Activated naive CD4-positive, alpha-beta T cell treated with anti-CD3 and anti-CD28 coated beads, Interleukin-2, amount 50 U/mL, for 16 hours (primary cell): ENCODE measurements around the gene PASK.
A peak's percentile ranks its signal among the peaks of the same experiment; 100 is the strongest.
"Not testable (repeated sequence)": the region's sequence is repeated elsewhere in the genome, so short reads cannot be mapped to it uniquely, and the experiment has no call there.

Experiments
- DNase-seq: peaks from one replicate; pipeline ENCODE4 v3.0.0-alpha.2; 2020

Gene PASK

DNA sequence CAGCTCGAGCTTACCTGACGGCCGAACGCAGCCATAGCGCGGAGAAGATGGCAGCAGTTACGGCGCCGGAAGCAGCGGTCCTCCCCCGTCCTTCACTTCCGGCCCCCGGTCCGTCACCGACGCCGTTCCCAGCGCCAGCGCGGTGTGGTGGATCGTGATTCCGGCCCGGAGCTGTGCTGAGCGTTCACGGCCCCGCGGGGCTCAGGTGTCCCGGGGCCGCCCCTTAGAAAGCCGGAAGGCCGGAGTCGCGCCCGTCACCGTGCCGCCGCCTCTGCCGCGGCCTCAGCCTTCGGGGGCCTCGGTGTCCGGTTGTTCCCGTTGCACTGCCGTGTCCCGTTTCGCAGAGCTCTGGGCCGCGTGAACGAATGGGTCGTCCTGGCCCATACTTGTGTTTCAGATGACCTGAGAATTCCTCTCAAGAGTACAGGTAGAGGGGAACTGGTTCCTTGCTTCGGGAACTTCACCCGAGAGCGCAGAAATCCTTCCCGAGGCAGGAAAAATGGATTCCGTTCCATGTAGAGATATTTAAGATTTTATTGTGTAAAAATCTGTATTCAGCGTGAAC is 47.0 kb downstream of the PASK start, which contains the start of gene MTERF4:
MTERF4 (minus strand) TSS at position 49 of the 565 bp plus-strand sequence; CDS start at position 35, 14 bp downstream.
- DNase-seq = peak; percentile 88

DNA sequence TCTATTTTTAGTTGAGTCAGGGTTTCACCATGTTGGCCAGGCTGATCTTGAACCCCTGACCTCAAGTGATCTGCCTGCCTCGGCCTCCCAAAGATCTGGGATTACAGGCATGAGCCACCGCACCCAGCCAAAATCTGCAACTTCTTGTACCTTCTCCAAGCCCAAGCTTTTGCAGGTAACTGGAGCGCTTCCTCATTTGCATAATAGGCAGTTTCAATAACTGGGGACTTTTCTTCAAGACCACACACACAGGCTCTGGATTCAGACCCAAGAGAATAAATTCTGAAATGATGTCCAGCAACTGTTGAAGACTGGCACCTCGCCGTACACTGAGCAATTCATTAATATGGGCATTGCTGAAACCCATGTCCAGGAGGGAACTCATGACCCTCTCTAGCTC is 50.0 kb downstream of the PASK start:
- DNase-seq = no peak

DNA sequence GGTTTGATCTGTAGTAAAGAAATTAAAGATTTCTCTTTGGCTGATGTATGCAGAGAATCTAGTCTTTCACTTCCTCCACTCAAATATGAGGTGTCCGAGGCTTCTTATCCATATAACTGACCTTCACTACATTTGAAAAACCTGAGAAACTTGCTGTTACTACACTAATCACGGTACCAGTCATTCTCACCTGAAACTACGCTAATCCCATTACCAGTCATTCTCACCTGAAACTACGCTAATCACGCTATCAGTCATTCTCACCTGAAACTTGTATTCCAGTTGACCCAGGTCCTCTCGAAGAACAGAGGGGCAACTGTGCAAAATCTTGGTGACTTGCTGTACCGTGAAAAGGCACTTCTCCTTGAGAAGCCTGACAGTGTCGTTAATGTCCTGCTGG is 52.3 kb downstream of the PASK start:
- DNase-seq = no peak

DNA sequence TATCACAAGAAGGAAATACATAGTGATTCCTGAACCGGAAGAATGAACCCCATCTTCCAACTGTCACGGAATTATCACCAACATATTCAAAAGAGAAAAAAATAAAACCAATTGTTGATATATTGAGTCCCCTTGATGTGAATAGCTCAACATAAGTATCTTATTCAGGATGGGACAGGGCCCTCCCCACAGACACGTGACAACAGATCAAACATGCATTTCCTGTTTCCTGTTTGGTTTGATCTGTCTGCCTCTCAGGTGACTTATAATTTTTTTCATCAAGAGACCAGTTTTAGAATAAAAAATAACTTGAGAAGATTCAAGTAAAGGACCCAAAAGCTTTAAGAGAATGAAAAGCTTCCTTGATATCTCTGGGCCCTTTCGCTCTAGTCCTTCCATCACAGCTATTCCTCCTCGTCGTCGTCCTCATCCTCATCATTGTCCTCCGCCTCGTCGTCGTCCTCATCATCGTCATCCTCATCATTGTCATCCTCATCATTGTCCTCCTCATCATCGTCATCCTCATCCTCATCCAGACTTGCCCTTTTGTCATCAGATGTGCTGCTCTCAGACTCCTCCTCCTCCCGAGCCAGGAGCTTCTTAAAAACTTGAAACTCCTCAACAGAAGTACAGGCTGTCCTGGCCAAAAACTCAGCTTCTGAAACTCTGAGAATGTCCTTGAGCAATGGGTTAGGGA is 53.5 kb downstream of the PASK start:
- no peak for DNase-seq

DNA sequence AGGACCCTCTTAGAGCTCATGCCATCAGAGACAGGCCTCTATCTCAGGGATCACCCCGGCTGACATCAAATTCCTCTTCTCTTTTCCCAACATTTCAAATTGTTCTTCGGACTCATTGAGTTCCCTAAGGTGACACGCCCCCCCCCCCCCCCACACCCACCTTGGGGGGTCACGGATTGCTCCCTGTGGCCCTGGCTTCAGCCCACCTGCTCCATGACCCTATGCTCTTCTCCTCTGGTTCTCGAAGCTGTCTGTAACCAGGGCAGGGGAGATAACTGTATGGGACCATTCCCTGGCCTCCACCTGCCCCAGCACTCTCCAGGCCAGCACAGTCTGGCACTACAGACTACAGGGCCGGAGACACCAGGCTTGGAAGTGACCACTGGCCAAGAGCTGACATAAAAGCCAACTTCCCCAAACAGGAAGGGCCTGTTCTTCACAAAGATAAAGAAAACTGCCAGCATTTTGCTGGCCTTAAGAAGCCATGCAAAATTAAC is 54.3 kb downstream of the PASK start:
- DNase-seq = no peak

DNA sequence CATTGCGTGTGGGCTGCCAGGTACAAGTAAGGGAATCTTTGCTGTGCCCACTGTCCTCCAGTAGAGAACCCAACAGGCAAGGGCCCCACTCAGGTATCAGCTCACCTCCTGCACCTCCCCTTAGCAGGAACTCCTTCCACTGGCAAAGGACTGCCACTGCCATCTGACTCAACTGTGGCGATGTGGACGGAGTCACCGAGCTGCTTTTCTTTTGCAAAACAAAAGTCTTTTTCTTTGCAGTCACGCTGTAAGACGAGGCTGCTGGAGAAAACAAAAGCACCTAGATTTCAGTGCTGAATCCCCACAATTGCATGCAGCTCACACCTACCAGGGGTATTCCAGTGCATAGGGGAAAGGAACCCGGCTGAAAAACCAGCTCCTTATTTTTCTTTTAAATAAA is 55.1 kb downstream of the PASK start:
- no peak for DNase-seq

DNA sequence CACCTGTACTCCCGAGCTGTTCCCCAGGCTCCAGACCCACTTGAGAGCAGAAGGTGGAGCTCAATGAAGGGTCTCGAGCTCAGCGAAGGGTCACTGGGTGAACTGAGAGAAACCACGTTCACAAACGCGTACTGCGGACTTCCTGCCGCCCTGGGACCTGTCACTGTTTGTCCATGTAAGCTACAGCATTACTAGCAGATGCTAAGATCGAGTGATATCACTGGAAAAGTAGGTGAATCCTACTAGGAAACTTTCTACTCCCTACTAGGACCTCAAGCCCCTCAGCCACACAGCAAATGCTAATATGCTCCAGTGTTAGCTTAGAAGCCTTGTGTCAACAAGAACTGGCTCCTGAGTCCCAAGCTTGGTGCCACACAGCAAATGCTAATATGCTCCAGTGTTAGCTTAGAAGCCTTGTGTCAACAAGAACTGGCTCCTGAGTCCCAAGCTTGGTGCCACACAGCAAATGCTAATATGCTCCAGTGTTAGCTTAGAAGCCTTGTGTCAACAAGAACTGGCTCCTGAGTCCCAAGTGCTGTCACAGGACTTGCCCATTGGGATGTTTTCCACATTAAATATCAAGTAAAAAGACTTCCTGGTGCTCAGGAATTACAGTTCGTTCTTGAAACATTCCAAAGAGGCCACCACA is 56.0 kb downstream of the PASK start:
- not testable (repeated sequence) for DNase-seq

DNA sequence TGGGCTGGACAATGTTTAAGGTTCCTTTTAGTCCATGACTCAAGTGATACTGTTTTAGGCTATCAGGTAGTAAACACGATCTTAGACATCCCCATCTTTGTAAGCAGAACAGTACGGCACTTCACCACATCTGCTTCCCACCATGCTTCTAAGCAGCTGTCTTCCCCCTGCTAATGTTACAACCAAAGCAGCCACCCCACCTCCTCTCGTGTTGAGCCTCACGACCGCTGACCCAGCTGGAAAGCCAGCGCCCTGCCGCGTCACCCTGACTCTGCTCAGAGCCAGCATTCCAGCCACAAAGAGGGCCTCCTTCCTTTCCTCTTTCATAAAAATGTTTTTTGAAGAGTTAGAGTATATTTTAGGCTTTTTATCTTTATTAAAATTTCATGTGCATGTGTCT is 56.6 kb downstream of the PASK start:
- DNase-seq = no peak

DNA sequence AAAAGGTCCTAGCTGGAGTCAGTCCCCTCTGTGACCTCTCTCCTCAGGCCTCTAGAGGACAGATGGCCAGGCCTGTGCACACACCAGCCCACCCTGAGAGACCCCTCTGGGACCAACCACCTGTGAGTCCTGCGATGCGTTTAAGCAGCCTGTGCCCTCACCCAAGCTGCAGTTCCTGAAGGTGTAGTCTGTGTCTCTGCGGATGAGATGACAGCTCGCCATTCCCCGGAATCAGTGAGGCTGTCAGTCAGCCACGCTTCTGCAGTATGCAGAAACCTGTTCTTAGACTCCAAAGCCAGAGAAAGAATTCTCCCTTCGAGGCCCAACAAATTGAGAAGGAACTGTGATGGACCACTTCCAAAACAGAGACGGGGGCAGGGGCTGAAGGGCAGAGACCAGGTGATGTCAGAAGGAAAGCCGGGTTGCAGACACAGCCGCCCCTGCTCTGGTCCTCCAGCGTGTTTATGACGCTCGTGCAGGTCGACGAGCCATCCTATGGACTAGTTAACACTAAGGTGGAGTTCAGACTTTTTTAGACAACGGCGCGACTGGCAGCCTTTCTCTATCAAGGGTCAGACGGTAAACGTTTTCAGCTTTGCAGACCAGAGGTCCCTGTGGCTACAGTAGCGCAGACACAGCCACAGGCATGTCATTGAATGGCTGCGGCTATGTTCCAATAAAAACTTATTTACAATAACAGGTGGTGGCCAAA is 57.4 kb downstream of the PASK start:
- DNase-seq = no peak

DNA sequence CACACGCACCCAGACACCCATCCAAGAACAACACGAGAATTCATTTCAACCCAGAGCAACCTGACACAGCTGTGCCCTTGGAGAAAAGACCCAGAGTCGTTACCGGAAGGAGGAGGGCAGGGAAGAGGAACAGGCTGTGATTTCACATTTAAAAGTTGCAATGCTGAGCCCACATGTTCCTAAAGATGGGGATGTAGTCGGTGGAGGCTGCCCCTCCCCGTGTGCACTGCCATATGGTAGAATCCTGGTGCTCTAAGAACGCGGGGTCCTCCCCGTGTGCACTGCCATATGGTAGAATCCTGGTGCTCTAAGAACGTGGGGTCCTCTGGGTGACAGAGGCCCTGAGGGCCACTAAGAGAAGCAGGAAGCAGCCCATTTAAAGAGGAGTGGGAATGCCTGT is 58.1 kb downstream of the PASK start:
- no peak for DNase-seq

DNA sequence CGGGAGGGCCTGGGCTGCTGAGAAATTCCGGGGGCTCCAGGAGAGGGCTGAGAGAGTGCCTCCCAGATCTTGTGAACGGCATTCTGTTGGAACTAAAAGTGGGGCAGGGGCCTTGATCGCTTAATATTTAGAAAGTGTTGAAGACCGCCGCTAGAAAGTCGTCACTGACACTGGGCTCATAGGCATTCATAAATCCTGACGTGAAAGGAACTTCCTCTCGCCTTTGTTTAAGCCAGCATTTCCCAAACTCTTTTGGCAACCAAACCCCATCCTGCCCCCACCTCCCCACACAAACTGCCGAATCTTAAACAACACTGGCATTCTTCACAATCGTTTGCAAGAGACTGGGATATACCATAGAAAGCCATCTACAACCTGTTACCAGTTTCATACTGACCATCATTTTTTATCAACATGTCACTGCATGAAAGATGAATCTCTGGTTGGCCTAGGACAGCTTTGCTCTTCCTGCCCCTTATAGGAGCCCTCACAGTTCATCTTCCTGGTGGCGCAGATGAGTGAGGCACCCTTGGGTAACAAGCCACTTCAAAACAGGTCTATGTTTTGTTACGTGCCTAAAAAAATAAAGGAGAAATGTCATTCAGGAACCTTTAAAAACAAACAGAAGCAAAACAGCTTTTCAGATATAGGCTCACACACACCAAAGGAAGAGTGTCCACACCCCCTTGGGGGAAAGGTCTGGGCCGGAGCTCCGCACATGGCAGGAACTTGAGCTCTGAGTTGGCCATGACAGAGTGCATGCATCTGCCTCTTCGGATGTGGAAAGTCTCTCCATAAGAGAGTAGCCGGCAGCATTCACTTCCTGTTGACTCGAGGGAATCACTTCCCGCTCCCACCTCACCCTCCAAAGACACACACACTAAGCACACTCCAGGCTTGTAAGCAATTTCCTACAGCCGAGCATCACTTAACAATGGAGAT is 60.2 kb downstream of the PASK start:
- no peak for DNase-seq

DNA sequence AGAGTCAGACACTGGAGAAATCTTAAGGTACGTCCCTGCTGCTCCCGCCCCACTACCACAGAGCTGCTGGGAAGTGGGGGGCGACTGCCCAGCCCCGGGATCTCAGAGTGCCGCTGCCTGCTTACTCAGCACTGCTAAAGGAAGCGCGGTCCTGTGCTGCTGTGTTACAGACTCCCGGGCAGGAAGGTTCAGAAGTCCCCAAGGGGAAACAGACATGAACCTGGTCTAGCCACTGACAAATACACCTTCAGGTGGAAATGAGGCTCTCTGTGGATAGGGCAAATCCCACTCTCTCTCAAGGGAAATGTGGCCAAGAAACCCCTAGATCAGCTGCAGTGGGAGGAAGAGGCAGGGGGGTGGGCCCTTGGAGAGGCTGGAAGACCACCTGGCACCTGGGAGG is 60.9 kb downstream of the PASK start:
- no peak for DNase-seq

DNA sequence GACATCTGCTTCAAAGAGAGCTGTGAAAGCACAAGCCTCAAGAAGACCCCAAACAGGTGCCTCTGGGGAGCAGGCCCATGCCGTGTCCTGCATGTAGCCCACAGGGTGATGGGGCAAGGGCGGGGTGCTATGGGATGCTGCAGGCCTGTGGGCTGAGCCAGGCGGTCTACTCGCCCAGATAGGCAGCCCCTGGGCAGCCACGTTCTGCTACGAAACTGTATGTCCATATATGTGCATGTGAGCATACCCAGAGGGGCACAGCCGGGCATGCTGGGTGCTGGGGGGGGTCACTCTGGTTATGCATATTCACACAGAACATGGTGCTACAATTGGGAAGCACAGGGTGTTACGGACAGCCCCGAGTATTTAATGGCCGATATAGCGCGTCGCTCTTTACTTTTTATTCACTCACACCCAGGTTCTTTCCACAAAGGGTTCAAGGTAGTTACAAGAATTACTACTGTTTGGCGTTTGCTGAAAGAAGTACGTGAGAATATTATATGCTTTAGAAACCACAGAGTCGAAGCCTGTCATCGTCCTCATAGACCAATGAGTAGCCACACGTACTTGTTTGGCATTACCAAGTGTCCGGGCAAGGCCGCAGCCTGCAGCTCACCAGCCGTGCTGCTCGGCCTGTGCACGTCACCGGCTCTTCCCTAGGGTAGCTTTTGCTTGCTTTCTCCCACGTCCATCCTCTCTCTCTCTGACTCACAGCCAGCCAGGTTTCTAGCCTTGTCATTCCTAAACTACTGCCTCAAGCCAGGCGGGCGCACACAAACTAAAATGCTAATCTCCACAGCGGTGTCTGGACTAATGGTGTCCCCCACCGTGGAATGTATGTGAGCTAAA is 61.6 kb downstream of the PASK start:
- DNase-seq = no peak

DNA sequence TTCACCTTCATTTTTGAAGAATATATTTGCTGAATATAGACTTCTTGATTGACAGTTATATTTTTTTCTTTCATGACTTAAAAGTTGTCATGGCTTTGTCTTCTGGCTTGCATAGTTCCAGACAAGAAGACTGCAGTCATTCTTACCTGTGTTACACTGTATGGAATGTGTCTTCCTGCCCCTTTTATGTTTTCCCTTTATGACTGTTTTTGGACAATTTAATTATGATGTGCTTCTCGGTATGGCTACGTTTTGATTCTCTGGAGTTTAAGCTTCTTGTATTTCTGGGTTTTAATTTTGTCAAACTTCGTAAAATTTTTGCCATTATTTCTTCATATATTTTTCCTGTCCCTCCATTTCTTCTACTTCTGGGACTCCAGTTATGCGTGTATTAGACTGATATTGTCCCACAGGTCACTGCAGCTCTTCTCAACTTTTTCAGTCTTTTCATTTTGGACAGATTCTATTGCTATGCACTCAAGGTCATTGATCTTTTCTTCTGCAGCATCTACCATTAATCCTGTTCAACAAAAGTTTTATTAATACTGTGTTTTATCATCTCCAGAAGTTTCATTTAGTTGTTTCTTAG is 64.3 kb downstream of the PASK start:
- DNase-seq = no peak

DNA sequence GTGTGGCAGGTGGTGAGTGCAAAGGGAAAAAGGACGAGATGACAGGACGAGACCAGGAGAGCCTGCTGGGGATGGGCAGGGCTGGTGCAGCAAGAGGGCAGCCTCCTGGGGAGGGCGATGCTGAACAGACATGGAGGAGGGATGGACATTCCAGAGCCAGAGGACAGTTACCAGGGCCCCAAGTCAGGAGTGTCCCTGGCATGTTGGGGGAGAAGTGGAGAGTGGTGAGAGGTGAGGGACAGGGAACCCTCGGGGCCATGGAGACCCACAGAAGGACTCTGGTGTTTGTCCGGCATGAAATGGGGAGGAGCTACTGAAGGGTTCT is 66.2 kb downstream of the PASK start:
- DNase-seq = no peak

DNA sequence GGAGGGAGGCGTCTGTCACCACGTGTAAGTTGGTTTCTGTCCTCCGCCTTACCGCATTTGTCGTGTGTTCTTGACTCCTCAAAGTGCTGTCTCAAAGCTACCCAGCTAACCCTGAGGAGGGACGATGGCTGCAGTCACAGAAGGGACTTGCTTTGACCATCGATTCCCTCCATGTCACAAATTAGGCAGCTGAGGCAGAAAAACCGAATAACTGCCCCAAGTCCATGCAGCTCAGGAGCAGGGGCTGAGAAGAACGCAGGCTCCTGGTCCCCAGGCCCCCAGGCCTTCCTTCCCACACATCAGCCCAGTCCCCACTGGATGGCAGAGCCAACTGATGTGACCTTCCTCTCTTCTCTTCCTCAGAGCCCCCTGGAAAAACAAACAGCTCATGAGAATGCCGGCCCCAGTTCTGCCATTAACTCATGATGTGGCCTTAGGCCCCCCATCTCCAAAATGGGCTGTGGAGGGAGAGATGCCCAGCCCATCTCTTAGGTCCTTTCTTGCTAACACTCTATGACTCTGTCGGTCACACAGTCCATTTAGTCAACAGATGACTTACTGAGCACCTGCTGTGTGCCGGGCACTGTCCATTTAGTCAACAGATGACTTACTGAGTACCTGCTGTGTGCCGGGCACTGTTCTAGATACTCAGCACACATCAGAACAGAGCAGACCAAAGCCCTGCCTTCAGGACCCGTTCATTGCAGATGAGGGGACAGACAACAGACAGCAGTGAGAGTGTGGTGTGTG is 66.8 kb downstream of the PASK start:
- no peak for DNase-seq

DNA sequence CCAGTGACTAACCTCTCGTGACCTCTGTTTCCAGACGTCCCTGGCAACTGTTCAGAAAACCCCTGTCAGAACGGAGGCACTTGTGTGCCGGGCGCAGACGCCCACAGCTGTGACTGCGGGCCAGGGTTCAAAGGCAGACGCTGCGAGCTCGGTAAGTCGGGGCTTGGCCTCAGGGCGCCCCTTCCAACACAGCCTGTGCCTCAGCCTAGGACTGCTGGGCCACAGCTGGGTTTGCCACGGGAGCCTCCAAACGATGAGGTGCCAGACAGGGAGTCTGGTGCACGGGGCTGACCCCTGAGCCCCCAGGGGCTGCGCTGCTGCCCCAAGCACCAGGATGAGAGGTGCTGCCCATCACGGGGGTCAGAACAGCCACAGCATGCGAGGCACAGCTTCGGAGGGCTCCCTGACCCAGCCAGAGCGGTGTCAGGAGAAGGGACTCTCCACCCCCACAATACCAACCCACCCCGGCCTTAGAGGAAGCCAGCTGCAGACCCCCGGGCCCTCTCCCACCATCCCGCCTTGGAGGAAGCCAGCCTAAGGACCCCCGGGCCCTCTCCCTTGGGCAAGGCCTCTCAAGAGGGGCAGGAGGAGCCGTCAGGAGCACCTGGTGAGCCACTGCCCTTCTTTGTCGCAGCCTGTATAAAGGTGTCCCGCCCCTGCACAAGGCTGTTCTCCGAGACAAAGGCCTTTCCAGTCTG is 67.5 kb downstream of the PASK start:
- no peak for DNase-seq

DNA sequence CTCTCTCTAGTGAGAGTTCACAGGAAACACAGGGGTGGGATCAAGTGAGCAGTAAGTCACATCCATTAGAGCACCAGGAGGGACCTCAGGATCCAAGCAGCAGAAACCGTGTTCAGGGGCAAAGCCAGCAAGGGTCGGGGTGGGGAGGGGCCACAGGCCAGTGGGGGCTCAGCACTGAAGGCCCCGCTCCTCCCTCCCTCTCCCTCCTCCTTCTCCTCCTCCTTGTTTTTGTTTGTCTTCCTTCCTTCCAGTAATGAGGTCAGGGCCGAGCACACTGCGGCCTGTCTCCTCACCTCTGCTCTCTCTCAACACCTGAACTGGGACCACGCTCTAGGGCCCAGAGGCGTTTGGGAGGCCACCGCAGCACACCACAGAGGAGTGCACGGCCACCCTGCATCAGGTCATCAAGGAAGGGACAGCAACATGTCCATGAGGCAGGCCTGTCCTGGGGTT is 68.1 kb downstream of the PASK start:
- DNase-seq = no peak

DNA sequence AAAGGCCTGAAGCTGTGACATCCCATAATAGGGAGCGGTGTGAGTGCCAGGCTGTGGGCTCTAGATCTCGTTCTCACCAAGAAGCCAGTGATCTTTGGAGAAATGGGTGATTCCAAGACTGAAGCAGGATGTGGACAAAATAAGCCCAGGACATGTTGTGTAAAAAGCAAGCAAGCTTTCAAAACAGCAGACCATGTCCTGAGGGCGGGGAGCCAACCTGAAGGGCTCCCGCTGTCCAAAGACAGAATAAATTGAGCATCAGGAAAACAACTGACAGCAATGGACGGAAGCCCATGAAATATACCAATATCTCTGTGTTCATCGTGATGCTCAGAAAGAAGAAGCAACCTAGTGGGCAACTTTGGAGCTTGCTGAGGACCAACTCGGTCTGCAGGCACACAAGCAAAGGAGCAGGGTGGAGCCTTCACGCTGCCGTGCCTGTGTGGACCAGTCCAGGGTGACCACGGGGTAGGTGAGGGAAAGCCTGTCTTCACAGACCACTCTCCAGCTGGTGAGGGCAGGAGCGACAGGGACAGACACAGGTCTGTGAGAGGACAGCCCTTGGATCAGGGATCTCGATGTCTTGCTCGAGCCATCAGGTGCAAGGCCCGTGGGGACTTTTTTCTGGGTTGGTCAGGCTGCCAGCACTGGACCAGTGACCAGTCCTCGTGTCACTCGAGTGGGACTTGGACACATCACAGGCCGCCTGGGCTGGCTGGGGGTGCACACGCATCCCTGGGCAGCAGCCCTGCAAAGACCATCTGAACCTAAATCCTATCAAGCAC is 68.7 kb downstream of the PASK start:
- no peak for DNase-seq
